ENCODE results near the gene LTBP3. TPM values are rescaled to one million over a fixed set of nuclear protein-coding genes. Genes with fewer than 3 reads are reported as not detected.

Gene LTBP3
- total RNA-seq, 1 donor from 2014 or later = 1.7 TPM

DNA sequence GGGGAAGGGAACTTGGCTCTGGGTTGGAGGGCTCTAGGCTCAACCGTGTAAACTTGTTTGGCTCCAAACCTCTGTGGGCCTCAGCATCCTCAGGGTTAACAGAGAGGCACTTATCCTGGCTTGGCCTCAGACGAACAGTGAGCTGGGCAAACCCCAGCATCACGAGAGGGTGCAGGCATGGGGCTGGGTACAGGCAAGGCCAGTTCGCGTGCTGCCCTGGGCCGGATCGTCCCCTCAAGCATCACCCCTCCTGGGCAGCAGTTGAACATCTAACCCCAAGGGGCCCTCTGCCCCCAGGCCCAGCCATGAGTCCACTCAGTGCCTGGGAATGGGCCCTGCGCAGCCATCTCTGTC, 19.6 kb upstream of the LTBP3 start:
- Mint-ChIP-seq H3K27me3 (ENCODE audit: unreplicated experiment) (peaks cover 32% of the 10 kb centered on the region), H3K4me1 (ENCODE audit: unreplicated experiment) (peaks cover 16% of the 10 kb centered on the region), H3K4me3 (ENCODE audit: unreplicated experiment) (no peak overlapping the region), H3K27ac (ENCODE audit: unreplicated experiment) (no peak overlapping the region), H3K9me3 (ENCODE audit: unreplicated experiment) (no peaks in the 10 kb centered on the region), H3K36me3 (ENCODE audit: low read depth, unreplicated experiment) (peaks cover 3% of the 10 kb centered on the region)
- no peak for DNase-seq (ENCODE audit: low spot score)
- TF ChIP-seq, protein P1, sequence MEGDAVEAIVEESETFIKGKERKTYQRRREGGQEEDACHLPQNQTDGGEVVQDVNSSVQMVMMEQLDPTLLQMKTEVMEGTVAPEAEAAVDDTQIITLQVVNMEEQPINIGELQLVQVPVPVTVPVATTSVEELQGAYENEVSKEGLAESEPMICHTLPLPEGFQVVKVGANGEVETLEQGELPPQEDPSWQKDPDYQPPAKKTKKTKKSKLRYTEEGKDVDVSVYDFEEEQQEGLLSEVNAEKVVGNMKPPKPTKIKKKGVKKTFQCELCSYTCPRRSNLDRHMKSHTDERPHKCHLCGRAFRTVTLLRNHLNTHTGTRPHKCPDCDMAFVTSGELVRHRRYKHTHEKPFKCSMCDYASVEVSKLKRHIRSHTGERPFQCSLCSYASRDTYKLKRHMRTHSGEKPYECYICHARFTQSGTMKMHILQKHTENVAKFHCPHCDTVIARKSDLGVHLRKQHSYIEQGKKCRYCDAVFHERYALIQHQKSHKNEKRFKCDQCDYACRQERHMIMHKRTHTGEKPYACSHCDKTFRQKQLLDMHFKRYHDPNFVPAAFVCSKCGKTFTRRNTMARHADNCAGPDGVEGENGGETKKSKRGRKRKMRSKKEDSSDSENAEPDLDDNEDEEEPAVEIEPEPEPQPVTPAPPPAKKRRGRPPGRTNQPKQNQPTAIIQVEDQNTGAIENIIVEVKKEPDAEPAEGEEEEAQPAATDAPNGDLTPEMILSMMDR (IDR thresholded peaks at IDR 0.05; ENCODE audit: unreplicated experiment) = no peak

DNA sequence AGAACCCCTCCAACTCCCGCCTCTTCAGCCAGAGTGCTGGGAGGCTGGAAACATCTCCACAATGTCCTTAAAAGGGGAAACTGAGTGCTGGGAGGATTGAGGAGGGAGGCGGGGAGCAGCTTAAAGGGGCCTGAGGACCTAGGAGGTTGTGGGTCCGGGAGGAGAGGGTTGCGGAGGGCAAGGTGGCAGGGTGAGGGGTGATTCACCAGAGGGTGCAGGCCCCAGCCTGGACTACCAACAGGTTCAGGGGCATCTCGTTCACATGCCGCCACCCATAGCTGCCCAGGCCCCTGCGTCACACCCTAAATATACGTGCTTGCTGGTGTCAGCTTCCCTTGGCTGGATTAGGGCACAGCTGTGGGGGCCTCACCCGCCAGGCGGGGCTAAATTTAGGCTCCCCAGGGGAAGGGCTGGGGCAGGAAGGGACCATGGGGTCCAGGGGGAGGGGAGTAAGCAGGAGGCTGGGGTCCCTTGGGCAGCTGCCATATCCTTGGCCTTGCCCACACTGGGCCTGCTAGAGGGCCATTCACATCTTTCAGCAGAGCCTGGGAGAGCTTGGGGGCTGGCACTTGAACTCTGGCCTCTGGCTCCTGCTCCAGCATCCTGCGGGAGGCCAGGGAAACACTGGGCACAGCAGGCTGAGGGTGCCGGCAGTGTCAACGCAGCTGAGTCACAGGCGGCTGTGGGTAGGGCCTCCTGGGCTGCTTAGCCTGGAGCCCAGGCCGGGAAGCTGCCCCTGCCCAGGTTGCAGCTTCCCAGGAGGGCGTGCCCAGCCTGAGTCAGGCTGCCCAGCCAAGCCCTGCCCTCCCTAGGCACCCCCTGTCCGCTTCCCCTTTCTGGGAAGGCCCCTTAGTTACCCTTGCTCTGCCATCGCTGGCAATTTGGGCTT, 19.0 kb upstream of the LTBP3 start:
- Mint-ChIP-seq H3K4me3 (ENCODE audit: unreplicated experiment) (no peak overlapping the region), H3K4me1 (ENCODE audit: unreplicated experiment) (peaks cover 18% of the 10 kb centered on the region), H3K27ac (ENCODE audit: unreplicated experiment) (no peak overlapping the region), H3K36me3 (ENCODE audit: low read depth, unreplicated experiment) (no peaks in the 10 kb centered on the region), H3K9me3 (ENCODE audit: unreplicated experiment) (no peaks in the 10 kb centered on the region), H3K27me3 (ENCODE audit: unreplicated experiment) (peaks cover 29% of the 10 kb centered on the region)
- DNase-seq (ENCODE audit: low spot score) = no peak
- TF ChIP-seq, protein P1 (IDR thresholded peaks at IDR 0.05; ENCODE audit: unreplicated experiment) = no peak

DNA sequence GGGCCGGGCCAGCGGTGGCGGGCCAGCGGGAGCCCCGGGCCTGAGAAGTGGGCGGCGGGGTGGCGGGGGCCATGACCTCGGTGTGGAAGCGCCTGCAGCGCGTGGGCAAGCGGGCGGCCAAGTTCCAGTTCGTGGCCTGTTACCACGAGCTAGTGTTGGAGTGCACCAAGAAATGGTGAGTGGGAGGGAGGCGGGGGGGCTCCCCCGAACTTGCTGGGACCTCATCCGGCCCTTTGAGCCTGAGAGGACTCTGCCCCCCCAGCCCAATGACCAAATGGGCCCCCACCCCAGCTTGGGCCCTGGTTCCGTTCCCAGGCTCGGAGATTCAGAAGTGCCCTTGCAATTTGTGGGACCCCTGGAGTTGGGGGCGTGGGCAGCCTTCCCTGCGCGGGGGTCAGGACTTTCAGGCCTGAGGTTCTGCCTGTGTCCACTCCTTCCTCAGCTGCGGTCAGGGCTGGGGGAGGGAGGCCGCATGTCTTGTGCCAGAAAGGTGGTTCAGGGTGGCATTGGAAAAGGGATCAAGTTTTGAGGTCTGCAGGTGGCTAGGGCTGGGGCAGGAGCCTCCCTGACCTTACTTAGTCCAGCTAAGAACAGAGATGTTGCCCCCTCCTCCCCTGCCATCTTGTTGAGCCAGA, 18.2 kb upstream of the LTBP3 start:
- Mint-ChIP-seq H3K4me1 (ENCODE audit: unreplicated experiment) (peaks cover 25% of the 10 kb centered on the region), H3K27ac (ENCODE audit: unreplicated experiment) (no peak overlapping the region), H3K27me3 (ENCODE audit: unreplicated experiment) (peaks cover 33% of the 10 kb centered on the region), H3K36me3 (ENCODE audit: low read depth, unreplicated experiment) (no peaks in the 10 kb centered on the region), H3K9me3 (ENCODE audit: unreplicated experiment) (no peaks in the 10 kb centered on the region), H3K4me3 (ENCODE audit: unreplicated experiment) (no peak overlapping the region)
- DNase-seq (ENCODE audit: low spot score) = no peak
- TF ChIP-seq, protein P1 (IDR thresholded peaks at IDR 0.05; ENCODE audit: unreplicated experiment) = no peak

DNA sequence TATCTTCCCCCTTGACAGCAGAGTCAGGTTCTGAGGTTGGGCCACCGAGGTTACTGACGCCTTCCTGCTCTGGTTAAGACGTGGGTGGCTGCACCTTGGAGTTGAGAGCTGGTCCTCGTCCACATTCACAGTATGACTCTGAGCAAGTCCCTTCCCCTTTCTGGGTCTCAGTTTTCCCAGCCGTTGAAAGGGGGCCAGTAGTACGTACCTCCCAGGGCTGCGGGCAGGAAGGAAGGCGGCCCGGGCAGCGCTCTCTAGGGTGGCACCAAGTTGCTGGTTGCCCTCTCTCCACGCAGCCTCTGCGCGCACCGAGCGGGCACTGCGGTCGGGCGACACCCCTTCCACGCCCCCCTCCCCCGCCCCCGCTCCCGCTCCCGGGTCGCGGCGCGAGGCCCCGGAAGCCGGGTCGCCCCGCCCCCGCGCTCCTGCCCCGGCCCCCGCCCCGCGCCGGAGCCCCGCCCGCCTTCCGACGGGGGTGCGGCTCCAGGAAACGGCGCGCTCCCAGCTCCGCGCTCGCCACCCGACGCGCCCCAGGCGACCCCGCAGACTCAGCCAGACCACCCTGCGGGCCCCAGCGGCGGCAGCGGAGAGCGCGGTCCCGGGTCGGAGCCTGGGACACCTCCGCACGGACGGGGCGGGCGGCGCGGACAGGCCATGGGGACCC, 17.5 kb upstream of the LTBP3 start, which contains the start of gene EHBP1L1:
Gene EHBP1L1, plus strand, starts transcription at position 486 of the 664 bp plus-strand sequence. CDS start 250 bp downstream, outside the sequence.
- TF ChIP-seq, protein P1 (IDR thresholded peaks at IDR 0.05; ENCODE audit: unreplicated experiment) = no peak
- Mint-ChIP-seq H3K27ac (ENCODE audit: unreplicated experiment) (peak within 1 kb of the TSS; percentile 67), H3K4me3 (ENCODE audit: unreplicated experiment) (peak within 1 kb of the TSS; percentile 85), H3K27me3 (ENCODE audit: unreplicated experiment) (peaks cover 36% of the 10 kb centered on the region), H3K9me3 (ENCODE audit: unreplicated experiment) (no peaks in the 10 kb centered on the region), H3K36me3 (ENCODE audit: low read depth, unreplicated experiment) (no peaks in the 10 kb centered on the region), H3K4me1 (ENCODE audit: unreplicated experiment) (peaks cover 29% of the 10 kb centered on the region)
- DNase-seq (ENCODE audit: low spot score) = peak; percentile 38
